HepG2 (cell line): Measurements from ENCODE around the gene ATP6V1F. TPM values are rescaled to one million over a fixed set of nuclear protein-coding genes. Genes with fewer than 3 reads are reported as not detected.
A peak's percentile ranks its signal among the peaks of the same experiment; 100 is the strongest.

Experiments used
- ARID4A ChIP-seq: sonication (generic); formaldehyde crosslinking; IDR thresholded peaks from 2 replicates; pipeline ENCODE4 v1.5.0; 2020; ENCODE audit warnings: mild to moderate bottlenecking, missing genetic modification reagents, borderline replicate concordance
- ATM ChIP-seq: fragments of 450-650 bp; IDR thresholded peaks from 2 replicates; pipeline ENCODE4 v1.7.1; 2017; ENCODE audit warnings: mild to moderate bottlenecking, borderline replicate concordance
- BRCA1 ChIP-seq: sonication (generic); formaldehyde crosslinking; IDR thresholded peaks from 2 replicates; pipeline ENCODE4 v1.4.0; 2020; ENCODE audit warnings: missing genetic modification reagents
- BRF2 ChIP-seq: sonication (generic); formaldehyde crosslinking; IDR thresholded peaks from 2 replicates; pipeline ENCODE4 v1.8.1; 2022; ENCODE audit warnings: mild to moderate bottlenecking, missing genetic modification reagents
- CBX1 ChIP-seq: IDR thresholded peaks from one replicate; pipeline ENCODE4 v1.6.1; 2016; ENCODE audit warnings: antibody characterized with exemption, low read depth
- CCDC6 ChIP-seq: sonication (generic); formaldehyde crosslinking; IDR thresholded peaks from 2 replicates; pipeline ENCODE4 v1.8.1; 2022; ENCODE audit warnings: mild to moderate bottlenecking, missing genetic modification reagents, moderate library complexity
- EEA1 ChIP-seq: sonication (generic); formaldehyde crosslinking; IDR thresholded peaks from 2 replicates; pipeline ENCODE4 v1.5.1; 2020; ENCODE audit warnings: mild to moderate bottlenecking, missing genetic modification reagents, borderline replicate concordance
- GATAD2A ChIP-seq: IDR thresholded peaks from 2 replicates; pipeline ENCODE4 v1.6.1; 2016
- MATR3 ChIP-seq: sonication (generic); formaldehyde crosslinking; IDR thresholded peaks from 2 replicates; pipeline ENCODE4 v1.4.0; 2020; ENCODE audit warnings: missing genetic modification reagents
- MTF2 ChIP-seq: sonication (generic); formaldehyde crosslinking; IDR thresholded peaks from 2 replicates; pipeline ENCODE4 v1.5.0; 2020; ENCODE audit warnings: missing genetic modification reagents, borderline replicate concordance
- MYNN ChIP-seq: sonication (generic); formaldehyde crosslinking; IDR thresholded peaks from 2 replicates; pipeline ENCODE4 v1.4.0; 2020; ENCODE audit warnings: mild to moderate bottlenecking, low read depth, missing genetic modification reagents
- NONO ChIP-seq, 2 experiments: fragments of 450-650 bp in 1 of 2; sonication (generic) in 1 of 2; formaldehyde crosslinking in 1 of 2; IDR thresholded peaks in 1 of 2; conservative IDR thresholded peaks in 1 of 2; 2 replicates each; pipeline versions ENCODE4 v1.6.1 to v1.8.0; 2017 to 2022; ENCODE audit warnings: mild to moderate bottlenecking in 1 of 2, missing genetic modification reagents in 1 of 2, moderate library complexity in 1 of 2
- SMAD9 ChIP-seq: sonication (generic); formaldehyde crosslinking; IDR thresholded peaks from 2 replicates; pipeline ENCODE4 v1.5.1; 2020; ENCODE audit warnings: mild to moderate bottlenecking, missing genetic modification reagents
- ZNF546 ChIP-seq: sonication (generic); formaldehyde crosslinking; conservative IDR thresholded peaks from 2 replicates; pipeline ENCODE4 v1.8.1; 2023; ENCODE audit warnings: mild to moderate bottlenecking, missing genetic modification reagents
- ZNF547 ChIP-seq: sonication (generic); formaldehyde crosslinking; IDR thresholded peaks from 2 replicates; pipeline ENCODE4 v1.5.1; 2020; ENCODE audit warnings: mild to moderate bottlenecking, missing genetic modification reagents
- polyA plus RNA-seq, 8 experiments: library from polyadenylated mRNA; depleted of rRNA in 3 of 8; stranded (reverse) in 7 of 8; unstranded in 1 of 8; fragments of >200 nt; fragmentation: Illumina TruSeq in 4 of 8; extraction: Trizol in 4 of 8; gene quantifications; 2 replicates each; pipeline versions ENCODE4 v1.2.1 to v1.2.3, GENCODE V29; 2011 to 2016; ENCODE audit warnings: low read depth in 4 of 8, missing spikeins in 1 of 8, mixed read lengths in 1 of 8; ENCODE audit not compliant: insufficient read depth in 1 of 8
- total RNA-seq, 5 experiments: library from RNA; depleted of rRNA; stranded (reverse); fragments of >200 nt; fragmentation: Illumina TruSeq; extraction: Trizol; gene quantifications; 2 replicates each; pipeline ENCODE4 v1.2.3, GENCODE V29; 2016; ENCODE audit warnings: low read depth in 1 of 5
- TF ChIP-seq, protein P1 (sequence below): sonication (generic); formaldehyde crosslinking; IDR thresholded peaks from 2 replicates; pipeline ENCODE4 v1.4.0; 2020; ENCODE audit warnings: missing genetic modification reagents
- TF ChIP-seq, protein P2 (sequence below): sonication (generic); formaldehyde crosslinking; IDR thresholded peaks from 2 replicates; pipeline ENCODE4 v1.5.0; 2020; ENCODE audit warnings: mild to moderate bottlenecking, missing genetic modification reagents
- TF ChIP-seq, protein P3 (sequence below): sonication (generic); formaldehyde crosslinking; IDR thresholded peaks from 2 replicates; pipeline ENCODE4 v1.4.0; 2020; ENCODE audit warnings: mild to moderate bottlenecking, missing genetic modification reagents

The ATP6V1F gene
- total and polyA plus RNA-seq, 2 of the 13 experiments (the other 11 are each of a cell fraction or from before 2014, with no cell fraction given) = 87.2 to 132 TPM

DNA sequence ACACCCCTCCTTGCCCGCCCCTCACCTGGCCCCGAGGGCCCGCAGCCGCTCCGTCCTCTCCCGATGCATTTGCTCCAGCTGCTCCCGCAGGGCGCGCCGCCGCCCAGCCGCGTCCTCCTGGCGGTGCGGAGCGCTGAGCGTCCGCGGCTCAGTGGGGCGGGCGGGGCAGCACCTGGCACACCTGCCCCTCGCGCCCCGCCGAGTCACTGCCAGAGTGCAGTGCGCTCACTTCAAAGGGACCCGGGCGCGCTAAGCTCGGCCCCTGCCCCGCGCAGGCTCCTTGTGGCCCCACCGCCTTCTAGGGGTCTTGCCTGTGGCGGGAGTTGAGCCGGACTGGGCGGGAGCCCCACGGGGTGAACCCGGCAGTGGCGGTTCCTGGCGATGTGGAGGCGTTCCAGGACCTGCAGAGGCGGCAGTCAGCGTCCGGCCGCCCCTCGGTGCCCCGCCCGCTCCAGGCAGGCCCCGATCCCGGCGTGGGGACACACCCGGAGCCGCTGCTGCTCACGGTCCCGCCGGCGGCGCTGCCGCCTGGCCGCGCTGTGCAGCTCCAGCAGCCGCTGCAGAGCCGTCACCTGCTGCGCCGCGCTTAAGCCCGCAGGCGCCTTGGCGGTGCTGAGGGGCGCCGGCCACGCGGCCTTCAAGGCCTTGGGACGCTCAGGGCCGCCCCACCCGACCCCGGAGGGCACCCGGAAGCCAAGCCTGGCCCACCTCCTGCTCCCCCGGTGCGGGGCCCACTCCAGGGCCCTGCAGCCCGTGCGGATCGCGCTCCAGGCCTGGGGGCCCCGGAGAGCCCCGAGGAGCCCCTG lies 6.7 kb downstream of the ATP6V1F start (continued):
- TF ChIP-seq, protein P1, sequence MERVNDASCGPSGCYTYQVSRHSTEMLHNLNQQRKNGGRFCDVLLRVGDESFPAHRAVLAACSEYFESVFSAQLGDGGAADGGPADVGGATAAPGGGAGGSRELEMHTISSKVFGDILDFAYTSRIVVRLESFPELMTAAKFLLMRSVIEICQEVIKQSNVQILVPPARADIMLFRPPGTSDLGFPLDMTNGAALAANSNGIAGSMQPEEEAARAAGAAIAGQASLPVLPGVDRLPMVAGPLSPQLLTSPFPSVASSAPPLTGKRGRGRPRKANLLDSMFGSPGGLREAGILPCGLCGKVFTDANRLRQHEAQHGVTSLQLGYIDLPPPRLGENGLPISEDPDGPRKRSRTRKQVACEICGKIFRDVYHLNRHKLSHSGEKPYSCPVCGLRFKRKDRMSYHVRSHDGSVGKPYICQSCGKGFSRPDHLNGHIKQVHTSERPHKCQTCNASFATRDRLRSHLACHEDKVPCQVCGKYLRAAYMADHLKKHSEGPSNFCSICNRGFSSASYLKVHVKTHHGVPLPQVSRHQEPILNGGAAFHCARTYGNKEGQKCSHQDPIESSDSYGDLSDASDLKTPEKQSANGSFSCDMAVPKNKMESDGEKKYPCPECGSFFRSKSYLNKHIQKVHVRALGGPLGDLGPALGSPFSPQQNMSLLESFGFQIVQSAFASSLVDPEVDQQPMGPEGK (CRISPR knock-in tag) = no peak; the same call in 1 of the 2 replicates
- TF ChIP-seq MYNN (CRISPR knock-in tag) (no peak), SMAD9 (CRISPR knock-in tag) (no peak), ATM (no peak), NONO (IDR thresholded peaks at IDR 0.05) (no peak), NONO (CRISPR knock-in tag; conservative IDR thresholded peaks at IDR 0.05) (0 out of 2 replicates have a peak, but pooled peaks have one; percentile 40), BRF2 (no peak), ARID4A (peak; percentile 77; the same call in 1 of the 2 replicates), CBX1 (no peak), MATR3 (no peak), CCDC6 (CRISPR knock-in tag) (peak; percentile 43; the same call in 1 of the 2 replicates), ZNF546 (CRISPR knock-in tag) (0 out of 2 replicates have a peak, but pooled peaks have one; percentile 35), GATAD2A (CRISPR knock-in tag) (no peak), BRCA1 (CRISPR knock-in tag) (no peak), MTF2 (peak; percentile 89; the same call in 1 of the 2 replicates), EEA1 (CRISPR knock-in tag) (peak; percentile 47; the same call in 1 of the 2 replicates), ZNF547 (CRISPR knock-in tag) (peak; percentile 68; the same call in 1 of the 2 replicates)
- TF ChIP-seq, protein P2, sequence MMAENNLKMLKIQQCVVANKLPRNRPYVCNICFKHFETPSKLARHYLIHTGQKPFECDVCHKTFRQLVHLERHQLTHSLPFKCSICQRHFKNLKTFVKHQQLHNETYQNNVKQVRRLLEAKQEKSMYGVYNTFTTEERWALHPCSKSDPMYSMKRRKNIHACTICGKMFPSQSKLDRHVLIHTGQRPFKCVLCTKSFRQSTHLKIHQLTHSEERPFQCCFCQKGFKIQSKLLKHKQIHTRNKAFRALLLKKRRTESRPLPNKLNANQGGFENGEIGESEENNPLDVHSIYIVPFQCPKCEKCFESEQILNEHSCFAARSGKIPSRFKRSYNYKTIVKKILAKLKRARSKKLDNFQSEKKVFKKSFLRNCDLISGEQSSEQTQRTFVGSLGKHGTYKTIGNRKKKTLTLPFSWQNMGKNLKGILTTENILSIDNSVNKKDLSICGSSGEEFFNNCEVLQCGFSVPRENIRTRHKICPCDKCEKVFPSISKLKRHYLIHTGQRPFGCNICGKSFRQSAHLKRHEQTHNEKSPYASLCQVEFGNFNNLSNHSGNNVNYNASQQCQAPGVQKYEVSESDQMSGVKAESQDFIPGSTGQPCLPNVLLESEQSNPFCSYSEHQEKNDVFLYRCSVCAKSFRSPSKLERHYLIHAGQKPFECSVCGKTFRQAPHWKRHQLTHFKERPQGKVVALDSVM (CRISPR knock-in tag) = 0 out of 2 replicates have a peak, but pooled peaks have one; percentile 9
- TF ChIP-seq, protein P3, sequence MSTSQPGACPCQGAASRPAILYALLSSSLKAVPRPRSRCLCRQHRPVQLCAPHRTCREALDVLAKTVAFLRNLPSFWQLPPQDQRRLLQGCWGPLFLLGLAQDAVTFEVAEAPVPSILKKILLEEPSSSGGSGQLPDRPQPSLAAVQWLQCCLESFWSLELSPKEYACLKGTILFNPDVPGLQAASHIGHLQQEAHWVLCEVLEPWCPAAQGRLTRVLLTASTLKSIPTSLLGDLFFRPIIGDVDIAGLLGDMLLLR (CRISPR knock-in tag) = 0 out of 2 replicates have a peak, but pooled peaks have one; percentile 43
